HEK293 (cell line): ENCODE measurements around the gene DIDO1.

Experiments
- CTCF ChIA-PET: fragments of 350-600 bp; formaldehyde crosslinking; extraction: SDS; loops from one replicate; lab custom pipeline; 2021; ENCODE audit warnings: antibody characterized with exemption; lab: Yijun Ruan, JAX
- POLR2A ChIA-PET: fragments of 300-600 bp; formaldehyde crosslinking; extraction: SDS; loops from one replicate; lab custom pipeline; 2020; ENCODE audit warnings: antibody characterized with exemption, inconsistent platforms; lab: Yijun Ruan, JAX
- H3K27ac ChIP-seq: fragments of 200-500 bp; sonication (Bioruptor generic); 2 replicates; pipeline ENCODE4 v1.5.1; 2014; ENCODE audit warnings: low read depth, low read length, control low read depth, inconsistent platforms; ENCODE audit errors: extremely low read depth
- H3K36me3 ChIP-seq, 2 experiments: fragments of 200-500 bp in 1 of 2; sonication (Bioruptor generic) in 1 of 2; 1 replicate in 1 of 2; 2 replicates in 1 of 2; pipeline ENCODE4 v1.5.1; 2014 to 2017; ENCODE audit warnings: inconsistent platforms in 2 of 2, low read length in 2 of 2; ENCODE audit not compliant: control insufficient read depth in 2 of 2, insufficient read depth in 1 of 2
- H3K4me1 ChIP-seq: fragments of 200-500 bp; sonication (Bioruptor generic); 2 replicates; pipeline ENCODE4 v1.5.1; 2014; ENCODE audit warnings: mild to moderate bottlenecking, low read length, inconsistent platforms; ENCODE audit not compliant: control insufficient read depth, insufficient read depth
- H3K4me3 ChIP-seq: 2 replicates; pipeline ENCODE4 v1.5.1; 2011; ENCODE audit warnings: low read depth, mild to moderate bottlenecking, control low read depth, low read length, moderate library complexity
- H3K9me3 ChIP-seq: fragments of 200-500 bp; sonication (Bioruptor generic); 2 replicates; pipeline ENCODE4 v1.5.1; 2014; ENCODE audit warnings: low read depth, low read length, inconsistent platforms; ENCODE audit not compliant: control insufficient read depth, insufficient read depth
- HOXA7 ChIP-seq: sonication (generic); formaldehyde crosslinking; IDR thresholded peaks from 2 replicates; pipeline ENCODE4 v1.8.1; 2022; ENCODE audit warnings: missing genetic modification reagents, borderline replicate concordance
- HOXD13 ChIP-seq: sonication (generic); formaldehyde crosslinking; IDR thresholded peaks from 2 replicates; pipeline ENCODE4 v1.8.0; 2022; ENCODE audit warnings: missing genetic modification reagents, borderline replicate concordance
- SETDB1 ChIP-seq: IDR thresholded peaks from one replicate; pipeline ENCODE4 v1.6.1; 2017; ENCODE audit warnings: mild to moderate bottlenecking, low read length, moderate library complexity, mixed read lengths; ENCODE audit not compliant: insufficient read length
- TRIM28 ChIP-seq: IDR thresholded peaks from 2 replicates; pipeline ENCODE4 v1.6.1; 2011; ENCODE audit warnings: low read length, control low read depth, borderline replicate concordance
- ZBTB1 ChIP-seq: fragments of 450-650 bp; formaldehyde crosslinking; IDR thresholded peaks from 2 replicates; pipeline ENCODE4 v1.5.1; 2016; ENCODE audit warnings: missing biosample characterization, missing genetic modification characterization
- ZNF175 ChIP-seq: fragments of 450-650 bp; formaldehyde crosslinking; IDR thresholded peaks from 2 replicates; pipeline ENCODE4 v1.5.1; 2016; ENCODE audit warnings: missing biosample characterization, missing genetic modification characterization
- ZNF214 ChIP-seq: fragments of 450-650 bp; formaldehyde crosslinking; IDR thresholded peaks from 2 replicates; pipeline ENCODE4 v1.5.1; 2017; ENCODE audit warnings: missing biosample characterization, mild to moderate bottlenecking, missing genetic modification characterization, borderline replicate concordance
- ZNF221 ChIP-seq: fragments of 450-650 bp; formaldehyde crosslinking; IDR thresholded peaks from 2 replicates; pipeline ENCODE4 v1.5.1; 2017; ENCODE audit warnings: missing biosample characterization, missing genetic modification characterization, borderline replicate concordance
- ZNF292 ChIP-seq: fragments of 450-650 bp; formaldehyde crosslinking; IDR thresholded peaks from 2 replicates; pipeline ENCODE4 v1.5.1; 2016; ENCODE audit warnings: low read depth, missing biosample characterization, missing genetic modification characterization, borderline replicate concordance
- ZNF391 ChIP-seq: fragments of 450-650 bp; formaldehyde crosslinking; IDR thresholded peaks from 2 replicates; pipeline ENCODE4 v1.5.1; 2016; ENCODE audit warnings: low read depth, missing biosample characterization, missing genetic modification characterization, borderline replicate concordance
- ZNF530 ChIP-seq: fragments of 450-650 bp; formaldehyde crosslinking; IDR thresholded peaks from 2 replicates; pipeline ENCODE4 v1.5.1; 2016; ENCODE audit warnings: low read depth, missing biosample characterization, missing genetic modification characterization
- ZNF560 ChIP-seq: fragments of 450-650 bp; formaldehyde crosslinking; IDR thresholded peaks from 2 replicates; pipeline ENCODE4 v1.5.1; 2017; ENCODE audit warnings: missing biosample characterization, missing genetic modification characterization, borderline replicate concordance
- ZNF610 ChIP-seq: fragments of 450-650 bp; formaldehyde crosslinking; IDR thresholded peaks from 2 replicates; pipeline ENCODE4 v1.5.1; 2016; ENCODE audit warnings: missing biosample characterization, missing genetic modification characterization, borderline replicate concordance
- ZNF664 ChIP-seq: fragments of 450-650 bp; formaldehyde crosslinking; IDR thresholded peaks from 2 replicates; pipeline ENCODE4 v1.5.1; 2016; ENCODE audit warnings: missing biosample characterization, missing genetic modification characterization
- ZNF777 ChIP-seq: fragments of 450-650 bp; formaldehyde crosslinking; IDR thresholded peaks from 2 replicates; pipeline ENCODE4 v1.5.1; 2017; ENCODE audit warnings: missing biosample characterization, missing genetic modification characterization, borderline replicate concordance
- ZNF837 ChIP-seq: fragments of 450-650 bp; formaldehyde crosslinking; IDR thresholded peaks from 2 replicates; pipeline ENCODE4 v1.5.1; 2016; ENCODE audit warnings: missing biosample characterization, missing genetic modification characterization
- TF ChIP-seq, protein P1 (sequence below): fragments of 450-650 bp; formaldehyde crosslinking; IDR thresholded peaks from 2 replicates; pipeline ENCODE4 v1.5.1; 2016; ENCODE audit warnings: missing biosample characterization, missing genetic modification characterization, borderline replicate concordance
- TF ChIP-seq, protein P2 (sequence below): fragments of 450-650 bp; formaldehyde crosslinking; conservative IDR thresholded peaks from 2 replicates; pipeline ENCODE4 v1.5.1; 2016; ENCODE audit warnings: low read depth, missing biosample characterization, missing genetic modification characterization
- TF ChIP-seq, protein P3 (sequence below): fragments of 450-650 bp; formaldehyde crosslinking; IDR thresholded peaks from 2 replicates; pipeline ENCODE4 v1.5.1; 2016; ENCODE audit warnings: missing biosample characterization, missing genetic modification characterization
- TF ChIP-seq, protein P4 (sequence below): fragments of 450-650 bp; formaldehyde crosslinking; IDR thresholded peaks from 2 replicates; pipeline ENCODE4 v1.5.1; 2016; ENCODE audit warnings: missing biosample characterization, missing genetic modification characterization

DIDO1 gene

GRCh38 chr20:62931464-62931863 is 5.2 kb upstream of the DIDO1 start:
- Histone ChIP-seq H3K27ac (no peak overlapping the region), H3K4me1 (peaks cover 4% of the 10 kb centered on the region; the same call in 1 of the 2 replicates)
- POLR2A ChIA-PET = no interaction called here

More at GRCh38 chr20:62931464-62931863, 5.2 kb upstream of the DIDO1 start:
- CTCF ChIA-PET = no interaction called here
- Histone ChIP-seq H3K9me3 (no peaks in the 10 kb centered on the region), H3K4me3 (no peak overlapping the region), H3K36me3 (peaks cover 8 to 41% of the 10 kb centered on the region in 2 experiments; a peak in 2 of 3 replicates)
- TF ChIP-seq ZNF292 (tag by site-specific recombination) = no peak
- TF ChIP-seq, protein P1, sequence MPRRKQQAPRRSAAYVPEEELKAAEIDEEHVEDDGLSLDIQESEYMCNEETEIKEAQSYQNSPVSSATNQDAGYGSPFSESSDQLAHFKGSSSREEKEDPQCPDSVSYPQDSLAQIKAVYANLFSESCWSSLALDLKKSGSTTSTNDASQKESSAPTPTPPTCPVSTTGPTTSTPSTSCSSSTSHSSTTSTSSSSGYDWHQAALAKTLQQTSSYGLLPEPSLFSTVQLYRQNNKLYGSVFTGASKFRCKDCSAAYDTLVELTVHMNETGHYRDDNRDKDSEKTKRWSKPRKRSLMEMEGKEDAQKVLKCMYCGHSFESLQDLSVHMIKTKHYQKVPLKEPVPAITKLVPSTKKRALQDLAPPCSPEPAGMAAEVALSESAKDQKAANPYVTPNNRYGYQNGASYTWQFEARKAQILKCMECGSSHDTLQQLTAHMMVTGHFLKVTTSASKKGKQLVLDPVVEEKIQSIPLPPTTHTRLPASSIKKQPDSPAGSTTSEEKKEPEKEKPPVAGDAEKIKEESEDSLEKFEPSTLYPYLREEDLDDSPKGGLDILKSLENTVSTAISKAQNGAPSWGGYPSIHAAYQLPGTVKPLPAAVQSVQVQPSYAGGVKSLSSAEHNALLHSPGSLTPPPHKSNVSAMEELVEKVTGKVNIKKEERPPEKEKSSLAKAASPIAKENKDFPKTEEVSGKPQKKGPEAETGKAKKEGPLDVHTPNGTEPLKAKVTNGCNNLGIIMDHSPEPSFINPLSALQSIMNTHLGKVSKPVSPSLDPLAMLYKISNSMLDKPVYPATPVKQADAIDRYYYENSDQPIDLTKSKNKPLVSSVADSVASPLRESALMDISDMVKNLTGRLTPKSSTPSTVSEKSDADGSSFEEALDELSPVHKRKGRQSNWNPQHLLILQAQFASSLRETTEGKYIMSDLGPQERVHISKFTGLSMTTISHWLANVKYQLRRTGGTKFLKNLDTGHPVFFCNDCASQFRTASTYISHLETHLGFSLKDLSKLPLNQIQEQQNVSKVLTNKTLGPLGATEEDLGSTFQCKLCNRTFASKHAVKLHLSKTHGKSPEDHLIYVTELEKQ (tag by site-specific recombination) = no peak
- no peak for TF ChIP-seq ZNF221 (tag by site-specific recombination)
- TF ChIP-seq HOXA7 = no peak
- TF ChIP-seq, protein P2, sequence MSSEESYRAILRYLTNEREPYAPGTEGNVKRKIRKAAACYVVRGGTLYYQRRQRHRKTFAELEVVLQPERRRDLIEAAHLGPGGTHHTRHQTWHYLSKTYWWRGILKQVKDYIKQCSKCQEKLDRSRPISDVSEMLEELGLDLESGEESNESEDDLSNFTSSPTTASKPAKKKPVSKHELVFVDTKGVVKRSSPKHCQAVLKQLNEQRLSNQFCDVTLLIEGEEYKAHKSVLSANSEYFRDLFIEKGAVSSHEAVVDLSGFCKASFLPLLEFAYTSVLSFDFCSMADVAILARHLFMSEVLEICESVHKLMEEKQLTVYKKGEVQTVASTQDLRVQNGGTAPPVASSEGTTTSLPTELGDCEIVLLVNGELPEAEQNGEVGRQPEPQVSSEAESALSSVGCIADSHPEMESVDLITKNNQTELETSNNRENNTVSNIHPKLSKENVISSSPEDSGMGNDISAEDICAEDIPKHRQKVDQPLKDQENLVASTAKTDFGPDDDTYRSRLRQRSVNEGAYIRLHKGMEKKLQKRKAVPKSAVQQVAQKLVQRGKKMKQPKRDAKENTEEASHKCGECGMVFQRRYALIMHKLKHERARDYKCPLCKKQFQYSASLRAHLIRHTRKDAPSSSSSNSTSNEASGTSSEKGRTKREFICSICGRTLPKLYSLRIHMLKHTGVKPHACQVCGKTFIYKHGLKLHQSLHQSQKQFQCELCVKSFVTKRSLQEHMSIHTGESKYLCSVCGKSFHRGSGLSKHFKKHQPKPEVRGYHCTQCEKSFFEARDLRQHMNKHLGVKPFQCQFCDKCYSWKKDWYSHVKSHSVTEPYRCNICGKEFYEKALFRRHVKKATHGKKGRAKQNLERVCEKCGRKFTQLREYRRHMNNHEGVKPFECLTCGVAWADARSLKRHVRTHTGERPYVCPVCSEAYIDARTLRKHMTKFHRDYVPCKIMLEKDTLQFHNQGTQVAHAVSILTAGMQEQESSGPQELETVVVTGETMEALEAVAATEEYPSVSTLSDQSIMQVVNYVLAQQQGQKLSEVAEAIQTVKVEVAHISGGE (tag by site-specific recombination) = no peak
- TF ChIP-seq, protein P3, sequence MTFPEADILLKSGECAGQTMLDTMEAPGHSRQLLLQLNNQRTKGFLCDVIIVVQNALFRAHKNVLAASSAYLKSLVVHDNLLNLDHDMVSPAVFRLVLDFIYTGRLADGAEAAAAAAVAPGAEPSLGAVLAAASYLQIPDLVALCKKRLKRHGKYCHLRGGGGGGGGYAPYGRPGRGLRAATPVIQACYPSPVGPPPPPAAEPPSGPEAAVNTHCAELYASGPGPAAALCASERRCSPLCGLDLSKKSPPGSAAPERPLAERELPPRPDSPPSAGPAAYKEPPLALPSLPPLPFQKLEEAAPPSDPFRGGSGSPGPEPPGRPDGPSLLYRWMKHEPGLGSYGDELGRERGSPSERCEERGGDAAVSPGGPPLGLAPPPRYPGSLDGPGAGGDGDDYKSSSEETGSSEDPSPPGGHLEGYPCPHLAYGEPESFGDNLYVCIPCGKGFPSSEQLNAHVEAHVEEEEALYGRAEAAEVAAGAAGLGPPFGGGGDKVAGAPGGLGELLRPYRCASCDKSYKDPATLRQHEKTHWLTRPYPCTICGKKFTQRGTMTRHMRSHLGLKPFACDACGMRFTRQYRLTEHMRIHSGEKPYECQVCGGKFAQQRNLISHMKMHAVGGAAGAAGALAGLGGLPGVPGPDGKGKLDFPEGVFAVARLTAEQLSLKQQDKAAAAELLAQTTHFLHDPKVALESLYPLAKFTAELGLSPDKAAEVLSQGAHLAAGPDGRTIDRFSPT (tag by site-specific recombination) = no peak
- TF ChIP-seq ZNF664 = no peak
- no peak for TF ChIP-seq ZNF175
- TF ChIP-seq, protein P4, sequence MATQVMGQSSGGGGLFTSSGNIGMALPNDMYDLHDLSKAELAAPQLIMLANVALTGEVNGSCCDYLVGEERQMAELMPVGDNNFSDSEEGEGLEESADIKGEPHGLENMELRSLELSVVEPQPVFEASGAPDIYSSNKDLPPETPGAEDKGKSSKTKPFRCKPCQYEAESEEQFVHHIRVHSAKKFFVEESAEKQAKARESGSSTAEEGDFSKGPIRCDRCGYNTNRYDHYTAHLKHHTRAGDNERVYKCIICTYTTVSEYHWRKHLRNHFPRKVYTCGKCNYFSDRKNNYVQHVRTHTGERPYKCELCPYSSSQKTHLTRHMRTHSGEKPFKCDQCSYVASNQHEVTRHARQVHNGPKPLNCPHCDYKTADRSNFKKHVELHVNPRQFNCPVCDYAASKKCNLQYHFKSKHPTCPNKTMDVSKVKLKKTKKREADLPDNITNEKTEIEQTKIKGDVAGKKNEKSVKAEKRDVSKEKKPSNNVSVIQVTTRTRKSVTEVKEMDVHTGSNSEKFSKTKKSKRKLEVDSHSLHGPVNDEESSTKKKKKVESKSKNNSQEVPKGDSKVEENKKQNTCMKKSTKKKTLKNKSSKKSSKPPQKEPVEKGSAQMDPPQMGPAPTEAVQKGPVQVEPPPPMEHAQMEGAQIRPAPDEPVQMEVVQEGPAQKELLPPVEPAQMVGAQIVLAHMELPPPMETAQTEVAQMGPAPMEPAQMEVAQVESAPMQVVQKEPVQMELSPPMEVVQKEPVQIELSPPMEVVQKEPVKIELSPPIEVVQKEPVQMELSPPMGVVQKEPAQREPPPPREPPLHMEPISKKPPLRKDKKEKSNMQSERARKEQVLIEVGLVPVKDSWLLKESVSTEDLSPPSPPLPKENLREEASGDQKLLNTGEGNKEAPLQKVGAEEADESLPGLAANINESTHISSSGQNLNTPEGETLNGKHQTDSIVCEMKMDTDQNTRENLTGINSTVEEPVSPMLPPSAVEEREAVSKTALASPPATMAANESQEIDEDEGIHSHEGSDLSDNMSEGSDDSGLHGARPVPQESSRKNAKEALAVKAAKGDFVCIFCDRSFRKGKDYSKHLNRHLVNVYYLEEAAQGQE (tag by site-specific recombination) = no peak
- TF ChIP-seq ZNF391 (tag by site-specific recombination) = no peak
- no peak for TF ChIP-seq ZNF530 (tag by site-specific recombination)
- no peak for TF ChIP-seq ZNF560 (tag by site-specific recombination)
- TF ChIP-seq ZBTB1 (tag by site-specific recombination) = no peak
- TF ChIP-seq ZNF837 (tag by site-specific recombination) = no peak
- TF ChIP-seq TRIM28 = no peak
- TF ChIP-seq SETDB1 = no peak
- no peak for TF ChIP-seq ZNF610 (tag by site-specific recombination)
- no peak for TF ChIP-seq HOXD13
- no peak for TF ChIP-seq ZNF777 (tag by site-specific recombination)
- no peak for TF ChIP-seq ZNF214 (tag by site-specific recombination)
